Naive thymus-derived CD4-positive, alpha-beta T cell (primary cell): Measurements from ENCODE around the gene RBFOX2. TPM values are rescaled to one million over a fixed set of nuclear protein-coding genes. Genes with fewer than 3 reads are reported as not detected.

Experiments
- ATAC-seq: fragments of 150-1000 bp; cut with Tn5 transposase; 2 replicates; pipeline ENCODE4 v1.10.0; 2021; ENCODE audit warnings: mild to moderate bottlenecking, moderate library complexity
- CTCF ChIA-PET: fragments of 350-600 bp; sonication (Branson Sonifier 250); formaldehyde crosslinking; loops from one replicate; lab custom pipeline; 2021; ENCODE audit warnings: antibody characterized with exemption; lab: Charles Lee
- POLR2A ChIA-PET: fragments of 350-600 bp; sonication (Branson Sonifier 250); formaldehyde crosslinking; loops from one replicate; lab custom pipeline; 2021; ENCODE audit warnings: antibody characterized with exemption, inconsistent platforms; lab: Charles Lee
- DNase-seq, 9 donors: peaks; one replicate each; pipeline versions ENCODE4 v3.0.0 to v3.0.0-alpha.2; 2020 to 2022; ENCODE audit warnings: mixed read lengths in 1 of 9
- H3K27ac ChIP-seq: one replicate; pipeline ENCODE4 v1.7.0; 2013; ENCODE audit warnings: mild to moderate bottlenecking, low read depth, low read length, moderate library complexity
- H3K27me3 ChIP-seq, 2 donors: one replicate each; pipeline ENCODE4 v1.7.0; 2013; ENCODE audit warnings: low read length in 2 of 2, mild to moderate bottlenecking in 2 of 2, moderate library complexity in 2 of 2; ENCODE audit not compliant: control insufficient read depth in 2 of 2, insufficient read depth in 2 of 2
- H3K36me3 ChIP-seq, 3 experiments: 1 replicate in 2 of 3; 2 replicates in 1 of 3; pipeline ENCODE4 v1.7.0; 2013; ENCODE audit warnings: low read length in 3 of 3, mild to moderate bottlenecking in 3 of 3, moderate library complexity in 1 of 3; ENCODE audit not compliant: insufficient read depth in 3 of 3, control insufficient read depth in 2 of 3
- H3K4me1 ChIP-seq, 2 donors: one replicate each; pipeline ENCODE4 v1.7.0; 2013; ENCODE audit warnings: low read length in 2 of 2, mild to moderate bottlenecking in 2 of 2, moderate library complexity in 1 of 2; ENCODE audit not compliant: control insufficient read depth in 2 of 2, insufficient read depth in 2 of 2
- H3K4me3 ChIP-seq: 2 replicates; pipeline ENCODE4 v1.7.0; 2013; ENCODE audit warnings: mild to moderate bottlenecking, low read length
- H3K9me3 ChIP-seq, 3 experiments: 1 replicate in 2 of 3; 2 replicates in 1 of 3; pipeline ENCODE4 v1.7.0; 2013; ENCODE audit warnings: low read length in 3 of 3; ENCODE audit not compliant: control insufficient read depth in 2 of 3
- H3K27ac Mint-ChIP-seq, 9 donors: one replicate each; pipeline ENCODE4 v1.8.0; 2020 to 2022; ENCODE audit warnings: mixed read lengths in 9 of 9, mild to moderate bottlenecking in 8 of 9, moderate library complexity in 5 of 9, inconsistent platforms in 2 of 9
- H3K27me3 Mint-ChIP-seq, 5 donors: one replicate each; pipeline ENCODE4 v1.8.0; 2021 to 2022; ENCODE audit warnings: mixed read lengths in 5 of 5, mild to moderate bottlenecking in 1 of 5
- H3K36me3 Mint-ChIP-seq, 5 donors: one replicate each; pipeline ENCODE4 v1.8.0; 2020 to 2022; ENCODE audit warnings: mixed read lengths in 5 of 5, mild to moderate bottlenecking in 3 of 5, inconsistent platforms in 1 of 5
- H3K4me1 Mint-ChIP-seq, 7 donors: one replicate each; pipeline ENCODE4 v1.8.0; 2020 to 2022; ENCODE audit warnings: mixed read lengths in 7 of 7, mild to moderate bottlenecking in 3 of 7, inconsistent platforms in 1 of 7
- H3K4me3 Mint-ChIP-seq, 10 donors: one replicate each; pipeline ENCODE4 v1.8.0; 2020 to 2022; ENCODE audit warnings: mild to moderate bottlenecking in 10 of 10, mixed read lengths in 10 of 10, moderate library complexity in 6 of 10, inconsistent platforms in 2 of 10
- H3K9me3 Mint-ChIP-seq, 11 donors: one replicate each; pipeline ENCODE4 v1.8.0; 2020 to 2022; ENCODE audit warnings: mixed read lengths in 11 of 11, mild to moderate bottlenecking in 4 of 11, inconsistent platforms in 1 of 11, moderate library complexity in 1 of 11
- intact Hi-C, 2 donors: fragments of 100-400 bp; cut with micrococcal nuclease; formaldehyde crosslinking; loops; one replicate each; pipeline ENCODE4 v1.15.1; 2023
- polyA plus RNA-seq, 2 donors: library from polyadenylated mRNA; unstranded; fragments of 300-500 nt; fragmentation: Illumina TruSeq; gene quantifications; one replicate each; pipeline ENCODE4 v1.2.3, GENCODE V29; 2021
- total RNA-seq, 6 experiments: library from RNA in 5 of 6; stranded (reverse) in 5 of 6; gene quantifications; 1 replicate in 5 of 6; 2 replicates in 1 of 6; pipeline ENCODE4 v1.2.3 and lab custom pipeline; 2021 to 2026

RBFOX2 gene
- total and polyA plus RNA-seq, 7 experiments from 2014 or later: 0.39 to 1.7 (median 1.1) TPM

GRCh38 chr22:35899736-35900135 is 128.9 kb downstream of the RBFOX2 start:
- intact Hi-C loops: no loop called here
- ATAC-seq (no peak), DNase-seq (no peak)
- Histone ChIP-seq H3K27me3 (no peaks in the 10 kb centered on the region), H3K27ac (no peak overlapping the region), H3K9me3 (no peaks in the 10 kb centered on the region), H3K36me3 (no peaks in the 10 kb centered on the region), H3K4me1 (peaks cover 6 to 12% of the 10 kb centered on the region in 2 donors), H3K4me3 (no peak overlapping the region)
- peaks cover 0 to 22% (median 14%) of the 10 kb centered on the region in 5 donors for H3K27me3 Mint-ChIP-seq
- no peak overlapping the region for H3K4me3 Mint-ChIP-seq
- H3K4me1 Mint-ChIP-seq: peaks cover 10 to 20% (median 14%) of the 10 kb centered on the region in 7 donors
- H3K27ac Mint-ChIP-seq: no peak overlapping the region
- CTCF ChIA-PET: no interaction called here
- POLR2A ChIA-PET: no interaction called here
- H3K36me3 Mint-ChIP-seq: no peaks in the 10 kb centered on the region
- H3K9me3 Mint-ChIP-seq: no peaks in the 10 kb centered on the region

- DNase-seq (no peak), ATAC-seq (no peak)
- Histone ChIP-seq H3K27ac (no peak overlapping the region), H3K4me3 (no peak overlapping the region), H3K4me1 (peaks cover 6 to 9% of the 10 kb centered on the region in 2 donors), H3K9me3 (no peaks in the 10 kb centered on the region), H3K36me3 (no peaks in the 10 kb centered on the region), H3K27me3 (no peaks in the 10 kb centered on the region)
- intact Hi-C loops: no loop called here
- Mint-ChIP-seq H3K4me3 (no peak overlapping the region), H3K27me3 (peaks cover 5 to 14% (median 10%) of the 10 kb centered on the region in 5 donors), H3K27ac (no peak overlapping the region), H3K9me3 (no peaks in the 10 kb centered on the region), H3K4me1 (peaks cover 8 to 18% (median 11%) of the 10 kb centered on the region in 7 donors), H3K36me3 (no peaks in the 10 kb centered on the region)
- ChIA-PET POLR2A (no interaction called here), CTCF (no interaction called here)
Observed at GRCh38 chr22:35896111-35896705, 132.4 kb downstream of the RBFOX2 start.

GRCh38 chr22:35894937-35895708 is 133.5 kb downstream of the RBFOX2 start:
- Mint-ChIP-seq H3K4me3 (no peak overlapping the region), H3K4me1 (peaks cover 0 to 8% (median under 1%) of the 10 kb centered on the region in 7 donors), H3K36me3 (no peaks in the 10 kb centered on the region), H3K27ac (no peak overlapping the region), H3K9me3 (no peaks in the 10 kb centered on the region), H3K27me3 (peaks cover 5 to 14% (median 10%) of the 10 kb centered on the region in 5 donors)
- no peak for ATAC-seq
- ChIA-PET CTCF (no interaction called here), POLR2A (no interaction called here)
- Histone ChIP-seq H3K4me1 (no peaks in the 10 kb centered on the region), H3K27me3 (no peaks in the 10 kb centered on the region), H3K9me3 (no peaks in the 10 kb centered on the region), H3K27ac (no peak overlapping the region), H3K36me3 (no peaks in the 10 kb centered on the region), H3K4me3 (no peak overlapping the region)
- intact Hi-C loops: no loop called here
- no peak for DNase-seq

- intact Hi-C loops: no loop called here
- no peak overlapping the region for H3K4me3 ChIP-seq
- Mint-ChIP-seq H3K9me3 (no peaks in the 10 kb centered on the region), H3K27me3 (peaks cover 5 to 14% (median 10%) of the 10 kb centered on the region in 5 donors), H3K36me3 (no peaks in the 10 kb centered on the region), H3K4me3 (no peak overlapping the region), H3K27ac (peak overlapping the region in 1 of 9 donors; percentile 60), H3K4me1 (peaks cover 0 to 1% (median 0%) of the 10 kb centered on the region in 7 donors)
- ATAC-seq (peak; percentile 60), DNase-seq (no peak)
- CTCF ChIA-PET: no interaction called here
- H3K27ac ChIP-seq: no peak overlapping the region
- H3K36me3 ChIP-seq: no peaks in the 10 kb centered on the region
- POLR2A ChIA-PET: no interaction called here
- H3K9me3 ChIP-seq: no peaks in the 10 kb centered on the region
- no peaks in the 10 kb centered on the region for H3K4me1 ChIP-seq
- no peaks in the 10 kb centered on the region for H3K27me3 ChIP-seq
Observed at GRCh38 chr22:35894464-35894878, 134.2 kb downstream of the RBFOX2 start.

- H3K27ac Mint-ChIP-seq: no peak overlapping the region
- H3K27me3 Mint-ChIP-seq: peaks cover 5 to 16% (median 10%) of the 10 kb centered on the region in 5 donors
- no peak for DNase-seq
- H3K36me3 Mint-ChIP-seq: no peaks in the 10 kb centered on the region
- Histone ChIP-seq H3K4me3 (no peak overlapping the region), H3K27me3 (no peaks in the 10 kb centered on the region), H3K27ac (no peak overlapping the region), H3K36me3 (no peaks in the 10 kb centered on the region), H3K4me1 (no peaks in the 10 kb centered on the region), H3K9me3 (no peaks in the 10 kb centered on the region)
- POLR2A ChIA-PET: no interaction called here
- CTCF ChIA-PET: no interaction called here
- H3K9me3 Mint-ChIP-seq: no peaks in the 10 kb centered on the region
- ATAC-seq: no peak
- intact Hi-C loops: no loop called here
- no peak overlapping the region for H3K4me3 Mint-ChIP-seq
- peaks cover 0 to 1% (median 0%) of the 10 kb centered on the region in 7 donors for H3K4me1 Mint-ChIP-seq
Observed at GRCh38 chr22:35893698-35894097, 134.9 kb downstream of the RBFOX2 start.

GRCh38 chr22:35892192-35892591 is 136.4 kb downstream of the RBFOX2 start:
- H3K27ac ChIP-seq: no peak overlapping the region
- no peak for ATAC-seq
- no peaks in the 10 kb centered on the region for H3K36me3 ChIP-seq
- POLR2A ChIA-PET: no interaction called here
- no peak overlapping the region for H3K4me3 ChIP-seq
- no peak overlapping the region for H3K4me3 Mint-ChIP-seq
- DNase-seq: no peak
- no peak overlapping the region for H3K27ac Mint-ChIP-seq
- no peaks in the 10 kb centered on the region for H3K4me1 ChIP-seq
- CTCF ChIA-PET: no interaction called here
- H3K9me3 Mint-ChIP-seq: no peaks in the 10 kb centered on the region
- peaks cover 0 to 1% (median 0%) of the 10 kb centered on the region in 7 donors for H3K4me1 Mint-ChIP-seq
- H3K36me3 Mint-ChIP-seq: no peaks in the 10 kb centered on the region
- peaks cover 5 to 16% (median 10%) of the 10 kb centered on the region in 5 donors for H3K27me3 Mint-ChIP-seq
- intact Hi-C loops: no loop called here
- H3K27me3 ChIP-seq: no peaks in the 10 kb centered on the region
- no peaks in the 10 kb centered on the region for H3K9me3 ChIP-seq
